ENCODE data around the gene RASGRP4.

DNA sequence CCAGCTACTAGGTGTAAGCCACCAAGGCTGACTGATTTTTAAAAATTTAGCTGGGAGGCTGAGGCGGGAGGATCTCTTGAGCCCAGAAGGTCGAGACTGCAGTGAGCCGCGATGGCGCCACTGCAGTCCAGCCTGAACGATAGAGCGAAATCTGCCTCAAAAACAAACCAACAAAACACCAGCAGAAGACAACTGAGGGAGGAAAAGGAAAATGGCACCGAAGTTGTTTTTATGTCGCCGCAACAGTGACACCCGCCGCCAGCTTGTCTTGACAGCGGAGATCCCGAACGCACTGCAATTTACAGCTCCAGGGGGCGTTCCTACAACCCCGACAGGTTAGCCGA lies 23.4 kb downstream of the RASGRP4 start:
- TF ChIP-seq SNAI2 (CRISPR knock-in tag; IDR thresholded peaks at IDR 0.05) (no peak), ESRRG (CRISPR knock-in tag; IDR thresholded peaks at IDR 0.05) (no peak), POU6F1 (CRISPR knock-in tag; IDR thresholded peaks at IDR 0.05; ENCODE audit: borderline replicate concordance, low read depth) (no peak), RARB (CRISPR knock-in tag; IDR thresholded peaks at IDR 0.05) (no peak), PATZ1 (CRISPR knock-in tag; IDR thresholded peaks at IDR 0.05; ENCODE audit: borderline replicate concordance) (no peak), ZC3H10 (CRISPR knock-in tag; IDR thresholded peaks at IDR 0.05) (no peak), ZFP30 (CRISPR knock-in tag; IDR thresholded peaks at IDR 0.05) (no peak), ISL1 (CRISPR knock-in tag; IDR thresholded peaks at IDR 0.05) (no peak), ZFP3 (CRISPR knock-in tag; IDR thresholded peaks at IDR 0.05) (no peak), BACH2 (CRISPR knock-in tag; IDR thresholded peaks at IDR 0.05; ENCODE audit: borderline replicate concordance) (no peak), ZNF8 (CRISPR knock-in tag; IDR thresholded peaks at IDR 0.05) (no peak), CSDC2 (CRISPR knock-in tag; IDR thresholded peaks at IDR 0.05) (no peak), ZNF70 (CRISPR knock-in tag; IDR thresholded peaks at IDR 0.05) (no peak)
- TF ChIP-seq, protein P1, sequence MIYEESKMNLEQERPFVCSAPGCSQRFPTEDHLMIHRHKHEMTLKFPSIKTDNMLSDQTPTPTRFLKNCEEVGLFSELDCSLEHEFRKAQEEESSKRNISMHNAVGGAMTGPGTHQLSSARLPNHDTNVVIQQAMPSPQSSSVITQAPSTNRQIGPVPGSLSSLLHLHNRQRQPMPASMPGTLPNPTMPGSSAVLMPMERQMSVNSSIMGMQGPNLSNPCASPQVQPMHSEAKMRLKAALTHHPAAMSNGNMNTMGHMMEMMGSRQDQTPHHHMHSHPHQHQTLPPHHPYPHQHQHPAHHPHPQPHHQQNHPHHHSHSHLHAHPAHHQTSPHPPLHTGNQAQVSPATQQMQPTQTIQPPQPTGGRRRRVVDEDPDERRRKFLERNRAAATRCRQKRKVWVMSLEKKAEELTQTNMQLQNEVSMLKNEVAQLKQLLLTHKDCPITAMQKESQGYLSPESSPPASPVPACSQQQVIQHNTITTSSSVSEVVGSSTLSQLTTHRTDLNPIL (CRISPR knock-in tag; IDR thresholded peaks at IDR 0.05; ENCODE audit: low read depth): no peak
